H9 (cell line): ENCODE results near the gene RPS4Y2. TPM values are rescaled to one million over a fixed set of nuclear protein-coding genes. Genes with fewer than 3 reads are reported as not detected.

ENCODE experiments used
- DNase-seq: peaks from one replicate; pipeline ENCODE4 v3.0.0-alpha.2; 2017
- H2AFZ ChIP-seq: one replicate; pipeline ENCODE4 v1.6.1; 2013; ENCODE audit warnings: mild to moderate bottlenecking, low read length, control low read depth, moderate library complexity
- H2AK5ac ChIP-seq: 2 replicates; pipeline ENCODE4 v1.6.1; 2013; ENCODE audit warnings: low read length, control low read depth, mixed read lengths; ENCODE audit not compliant: insufficient read length
- H2BK120ac ChIP-seq: one replicate; pipeline ENCODE4 v1.6.1; 2013; ENCODE audit warnings: low read depth, mild to moderate bottlenecking, low read length, control low read depth, inconsistent platforms; ENCODE audit not compliant: poor library complexity, severe bottlenecking
- H2BK12ac ChIP-seq: 2 replicates; pipeline ENCODE4 v1.6.1; 2013; ENCODE audit warnings: low read length, control low read depth, mixed read lengths, low read depth; ENCODE audit not compliant: insufficient read length
- H2BK15ac ChIP-seq: 2 replicates; pipeline ENCODE4 v1.6.1; 2013; ENCODE audit warnings: low read depth, low read length, control low read depth
- H2BK20ac ChIP-seq: one replicate; pipeline ENCODE4 v1.6.1; 2013; ENCODE audit warnings: low read depth, mild to moderate bottlenecking, low read length, control low read depth, inconsistent platforms; ENCODE audit not compliant: poor library complexity, severe bottlenecking
- H2BK5ac ChIP-seq: 2 replicates; pipeline ENCODE4 v1.6.1; 2013; ENCODE audit warnings: low read length, control low read depth, mixed read lengths; ENCODE audit not compliant: insufficient read length
- H3K14ac ChIP-seq: 2 replicates; pipeline ENCODE4 v1.6.1; 2013; ENCODE audit warnings: low read length, control low read depth; ENCODE audit not compliant: insufficient read depth
- H3K18ac ChIP-seq: 2 replicates; pipeline ENCODE4 v1.6.1; 2013; ENCODE audit warnings: low read depth, mild to moderate bottlenecking, mixed read lengths, low read length, control low read depth; ENCODE audit not compliant: insufficient read length
- H3K23ac ChIP-seq: 2 replicates; pipeline ENCODE4 v1.6.1; 2013; ENCODE audit warnings: low read length, control low read depth, mixed read lengths, low read depth; ENCODE audit not compliant: insufficient read length
- H3K23me2 ChIP-seq: 2 replicates; pipeline ENCODE4 v1.6.1; 2013; ENCODE audit warnings: low read depth, mild to moderate bottlenecking, mixed read lengths, low read length, control low read depth; ENCODE audit not compliant: insufficient read length, poor library complexity, severe bottlenecking
- H3K27ac ChIP-seq: 2 replicates; pipeline ENCODE4 v1.5.1; 2013; ENCODE audit warnings: low read length, control low read depth, mixed read lengths, low read depth; ENCODE audit not compliant: insufficient read length
- H3K27me3 ChIP-seq: 2 replicates; pipeline ENCODE4 v1.6.1; 2013; ENCODE audit warnings: low read length, control low read depth, inconsistent platforms; ENCODE audit not compliant: insufficient read depth
- H3K4ac ChIP-seq: 2 replicates; pipeline ENCODE4 v1.6.1; 2013; ENCODE audit warnings: low read depth, mild to moderate bottlenecking, control low read depth, inconsistent platforms, low read length, moderate library complexity
- H3K4me1 ChIP-seq: 2 replicates; pipeline ENCODE4 v1.6.1; 2013; ENCODE audit warnings: low read length, control low read depth, inconsistent platforms; ENCODE audit not compliant: insufficient read depth
- H3K4me2 ChIP-seq: 2 replicates; pipeline ENCODE4 v1.6.1; 2013; ENCODE audit warnings: low read length, control low read depth, mixed read lengths; ENCODE audit not compliant: insufficient read length, insufficient read depth
- H3K56ac ChIP-seq: 2 replicates; pipeline ENCODE4 v1.6.1; 2013; ENCODE audit warnings: low read depth, mild to moderate bottlenecking, mixed read lengths, low read length, control low read depth; ENCODE audit not compliant: insufficient read length
- H3K79me1 ChIP-seq: 2 replicates; pipeline ENCODE4 v1.6.1; 2013; ENCODE audit warnings: low read depth, mild to moderate bottlenecking, moderate library complexity, low read length, control low read depth, inconsistent platforms; ENCODE audit not compliant: insufficient read depth, poor library complexity, severe bottlenecking
- H3K79me2 ChIP-seq: 2 replicates; pipeline ENCODE4 v1.6.1; 2013; ENCODE audit warnings: low read length, control low read depth, inconsistent platforms; ENCODE audit not compliant: insufficient read depth
- H3K9ac ChIP-seq: 2 replicates; pipeline ENCODE4 v1.6.1; 2013; ENCODE audit warnings: low read length, control low read depth, mixed read lengths; ENCODE audit not compliant: insufficient read length; ENCODE audit errors: extremely low read depth
- H3K9me3 ChIP-seq: one replicate; pipeline ENCODE4 v1.6.1; 2013; ENCODE audit warnings: low read depth, low read length, inconsistent platforms; ENCODE audit not compliant: control insufficient read depth
- H3T11ph ChIP-seq: one replicate; pipeline ENCODE4 v1.6.1; 2013; ENCODE audit warnings: mild to moderate bottlenecking, low read length, control low read depth, inconsistent platforms
- H4K20me1 ChIP-seq: one replicate; pipeline ENCODE4 v1.6.1; 2013; ENCODE audit not compliant: control insufficient read depth, insufficient read length, insufficient read depth
- H4K5ac ChIP-seq: 2 replicates; pipeline ENCODE4 v1.6.1; 2013; ENCODE audit warnings: low read depth, mild to moderate bottlenecking, mixed read lengths, low read length, control low read depth; ENCODE audit not compliant: insufficient read length
- H4K8ac ChIP-seq: replicated peaks from 2 replicates; pipeline ENCODE4 v1.6.1; 2013; ENCODE audit warnings: low read length, control low read depth, mixed read lengths, low read depth; ENCODE audit not compliant: insufficient read length
- H4K91ac ChIP-seq: 2 replicates; pipeline ENCODE4 v1.6.1; 2013; ENCODE audit warnings: low read depth, mild to moderate bottlenecking, moderate library complexity, mixed read lengths, low read length, control low read depth; ENCODE audit not compliant: insufficient read length
- H3K27ac Mint-ChIP-seq, 3 experiments: 2 replicates in 2 of 3; 3 replicates in 1 of 3; pipeline ENCODE4 v1.8.0; 2020 to 2021; ENCODE audit warnings: mixed read lengths in 3 of 3, mild to moderate bottlenecking in 1 of 3, moderate library complexity in 1 of 3
- H3K27me3 Mint-ChIP-seq: 2 replicates; pipeline ENCODE4 v1.8.0; 2021; ENCODE audit warnings: low read depth, mild to moderate bottlenecking, moderate library complexity, mixed read lengths
- H3K36me3 Mint-ChIP-seq, 3 experiments: 2 replicates in 2 of 3; 3 replicates in 1 of 3; pipeline ENCODE4 v1.8.0; 2020 to 2021; ENCODE audit warnings: low read depth in 3 of 3, mixed read lengths in 3 of 3; ENCODE audit not compliant: insufficient read depth in 1 of 3
- H3K4me1 Mint-ChIP-seq, 2 experiments: 2 replicates each; pipeline ENCODE4 v1.8.0; 2020; ENCODE audit warnings: mixed read lengths in 2 of 2
- H3K4me3 Mint-ChIP-seq, 2 experiments: 2 replicates in 1 of 2; 3 replicates in 1 of 2; pipeline ENCODE4 v1.8.0; 2020 to 2021; ENCODE audit warnings: mild to moderate bottlenecking in 2 of 2, mixed read lengths in 2 of 2, moderate library complexity in 1 of 2
- H3K9me3 Mint-ChIP-seq, 2 experiments: 2 replicates in 1 of 2; 3 replicates in 1 of 2; pipeline ENCODE4 v1.8.0; 2020; ENCODE audit warnings: mild to moderate bottlenecking in 2 of 2, mixed read lengths in 2 of 2, moderate library complexity in 1 of 2
- WGBS: extraction: QIAGEN DNeasy Blood & Tissue Kit; methylation state at CpG from one replicate; pipeline ENCODE4 v1.1.7; 2013; ENCODE audit warnings: missing lambda C conversion rate, low lambda C conversion rate, mixed read lengths; ENCODE audit not compliant: insufficient read length; ENCODE audit errors: extremely low coverage; 5-methylcytosine and 5-hydroxymethylcytosine counted together
- total RNA-seq: library from RNA; stranded (reverse); gene quantifications from 2 replicates; pipeline ENCODE4 v1.2.1, GENCODE V29; 2021
- TF ChIP-seq, protein P1 (sequence below): fragments of 200-600 bp; sonication (generic); conservative IDR thresholded peaks from 3 replicates; pipeline ENCODE4 v1.8.0; 2021; ENCODE audit warnings: antibody characterized with exemption, mild to moderate bottlenecking

RPS4Y2 gene
- total RNA-seq, 1 experiment from 2014 or later: not detected

DNA sequence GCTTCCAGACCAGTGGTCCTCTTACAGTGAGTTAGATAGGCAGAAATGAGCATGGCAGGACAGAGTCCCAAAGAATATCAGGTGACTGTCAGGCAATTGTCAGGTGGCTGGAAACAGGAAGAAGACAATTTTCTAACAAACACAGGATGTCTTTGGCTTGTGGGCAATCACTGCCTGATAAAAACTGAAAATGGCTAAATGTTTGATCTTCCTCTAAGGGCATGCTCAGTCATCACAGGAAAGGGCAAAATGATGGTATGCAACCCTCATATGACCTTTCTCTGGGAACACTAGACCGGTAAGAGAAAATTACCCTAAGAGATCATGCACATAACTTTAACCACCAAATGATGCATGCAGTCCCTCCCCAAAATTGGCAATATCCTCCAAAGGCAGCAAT, 57.6 kb downstream of the RPS4Y2 start:
- Histone ChIP-seq H3K4ac (no peak overlapping the region), H3K9me3 (no peaks in the 10 kb centered on the region), H4K8ac (no peak overlapping the region), H2BK120ac (no peak overlapping the region), H4K5ac (no peak overlapping the region), H3K79me2 (no peaks in the 10 kb centered on the region), H3K56ac (no peak overlapping the region), H3K18ac (no peak overlapping the region), H3K79me1 (no peaks in the 10 kb centered on the region), H3K23ac (no peak overlapping the region), H3T11ph (no peak overlapping the region), H2AK5ac (no peak overlapping the region), H2BK15ac (no peak overlapping the region), H3K27me3 (no peaks in the 10 kb centered on the region), H2BK20ac (no peak overlapping the region), H3K4me1 (no peaks in the 10 kb centered on the region), H3K4me2 (no peak overlapping the region), H4K91ac (no peak overlapping the region), H3K9ac (no peak overlapping the region), H2BK5ac (no peak overlapping the region), H2AFZ (no peak overlapping the region), H3K14ac (no peak overlapping the region), H3K23me2 (no peaks in the 10 kb centered on the region), H3K27ac (no peak overlapping the region), H4K20me1 (no peaks in the 10 kb centered on the region), H2BK12ac (no peak overlapping the region)
- H3K27ac Mint-ChIP-seq: no peak overlapping the region
- H3K27me3 Mint-ChIP-seq: no peaks in the 10 kb centered on the region
- H3K36me3 Mint-ChIP-seq: no peaks in the 10 kb centered on the region
- WGBS: no CpG with 5 or more reads among the region's 1 CpG
- no peaks in the 10 kb centered on the region for H3K9me3 Mint-ChIP-seq
- no peak overlapping the region for H3K4me3 Mint-ChIP-seq
- H3K4me1 Mint-ChIP-seq: no peaks in the 10 kb centered on the region
- TF ChIP-seq, protein P1, sequence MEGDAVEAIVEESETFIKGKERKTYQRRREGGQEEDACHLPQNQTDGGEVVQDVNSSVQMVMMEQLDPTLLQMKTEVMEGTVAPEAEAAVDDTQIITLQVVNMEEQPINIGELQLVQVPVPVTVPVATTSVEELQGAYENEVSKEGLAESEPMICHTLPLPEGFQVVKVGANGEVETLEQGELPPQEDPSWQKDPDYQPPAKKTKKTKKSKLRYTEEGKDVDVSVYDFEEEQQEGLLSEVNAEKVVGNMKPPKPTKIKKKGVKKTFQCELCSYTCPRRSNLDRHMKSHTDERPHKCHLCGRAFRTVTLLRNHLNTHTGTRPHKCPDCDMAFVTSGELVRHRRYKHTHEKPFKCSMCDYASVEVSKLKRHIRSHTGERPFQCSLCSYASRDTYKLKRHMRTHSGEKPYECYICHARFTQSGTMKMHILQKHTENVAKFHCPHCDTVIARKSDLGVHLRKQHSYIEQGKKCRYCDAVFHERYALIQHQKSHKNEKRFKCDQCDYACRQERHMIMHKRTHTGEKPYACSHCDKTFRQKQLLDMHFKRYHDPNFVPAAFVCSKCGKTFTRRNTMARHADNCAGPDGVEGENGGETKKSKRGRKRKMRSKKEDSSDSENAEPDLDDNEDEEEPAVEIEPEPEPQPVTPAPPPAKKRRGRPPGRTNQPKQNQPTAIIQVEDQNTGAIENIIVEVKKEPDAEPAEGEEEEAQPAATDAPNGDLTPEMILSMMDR: no peak
- DNase-seq: no peak
